Activated effector memory CD4-positive, alpha-beta T cell treated with Interleukin-2 at 50 U/mL for 16 hours (primary cell): ENCODE data around the gene SV2B.

Experiments
- DNase-seq: peaks from one replicate; pipeline ENCODE4 v3.0.0-alpha.2; 2020

Gene SV2B

DNA sequence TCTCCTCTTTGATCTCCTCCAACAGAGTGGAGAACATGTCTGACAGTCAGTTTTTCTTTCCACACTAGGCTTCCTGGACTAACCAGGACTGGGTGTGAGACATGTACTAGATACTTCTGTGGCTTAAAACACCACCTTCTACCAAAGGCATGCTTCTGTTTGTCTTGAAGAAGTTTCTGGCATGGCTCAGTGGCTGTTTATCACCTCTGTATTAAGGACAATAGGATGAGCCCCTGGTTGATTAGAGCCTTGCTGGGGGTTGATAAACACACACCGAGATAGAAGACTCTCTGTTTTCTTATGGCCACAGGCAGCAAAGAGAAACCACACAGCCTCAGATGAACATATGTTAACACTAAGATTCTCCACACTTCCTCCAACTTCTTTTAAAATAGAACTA is 40.5 kb downstream of the SV2B start:
- DNase-seq, result no peak

DNA sequence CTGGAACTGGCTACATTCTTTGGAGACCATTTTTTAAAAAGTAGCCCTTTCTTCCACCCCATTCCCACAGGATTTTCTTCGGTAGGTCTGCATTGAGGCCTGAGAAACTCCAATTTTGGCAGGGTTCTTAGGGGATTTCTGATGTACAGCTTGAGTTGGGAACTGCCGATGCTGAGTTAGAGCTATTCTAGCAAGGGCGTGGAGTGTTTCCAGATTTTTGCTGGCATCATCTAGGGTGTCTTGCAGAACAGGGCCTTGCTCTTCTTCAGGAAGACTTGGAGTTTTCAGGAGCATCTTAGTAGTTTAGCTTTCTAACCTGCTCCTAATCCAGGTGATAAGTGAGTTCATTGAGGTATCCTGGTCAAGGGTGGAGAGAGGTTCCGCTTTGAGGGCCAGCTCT is 41.0 kb downstream of the SV2B start:
- no peak for DNase-seq

- DNase-seq, result no peak
These were observed 42.2 kb downstream of the SV2B start for GRCh38 chr15:91142106-91142744.

- DNase-seq, result no peak
These were observed 42.9 kb downstream of the SV2B start for GRCh38 chr15:91142946-91143345.

DNA sequence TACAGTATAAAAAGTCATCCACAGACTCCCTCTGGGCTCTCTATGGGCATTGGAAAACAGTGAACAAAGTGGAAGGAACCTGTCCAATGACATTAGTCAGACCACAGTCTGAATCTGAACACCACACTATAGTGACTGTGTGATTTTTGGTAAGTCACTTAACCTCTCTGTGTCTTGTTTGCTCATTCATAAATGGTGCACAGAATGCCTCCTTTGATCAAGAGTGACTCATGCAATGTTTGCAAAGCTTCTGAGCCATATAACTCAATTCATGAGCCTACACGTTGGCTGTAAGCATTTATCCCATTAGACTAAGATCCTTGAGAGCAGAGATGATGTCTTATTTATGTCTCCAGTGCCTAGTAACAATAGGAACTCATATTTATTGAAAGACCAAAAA is 46.7 kb downstream of the SV2B start:
- no peak for DNase-seq

DNA sequence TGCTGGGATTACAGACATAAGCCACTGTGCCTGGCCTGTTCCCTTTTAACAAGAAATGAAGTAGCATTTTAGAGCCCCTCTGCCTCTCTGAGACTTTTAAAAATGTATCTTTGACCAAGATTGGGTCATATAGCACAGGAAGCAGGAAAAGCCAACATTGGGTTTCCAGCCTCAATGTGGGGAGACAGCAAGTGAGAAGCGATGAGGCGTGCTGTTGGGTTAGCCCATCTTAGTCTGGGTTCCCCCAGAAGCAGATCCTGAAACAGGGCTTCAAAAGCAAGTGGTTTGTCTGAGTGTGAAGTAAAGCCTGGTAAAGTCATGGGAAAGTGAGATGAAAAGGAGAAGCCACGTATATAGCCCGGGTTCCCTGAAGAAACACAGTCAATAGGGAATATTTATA is 48.2 kb downstream of the SV2B start:
- DNase-seq, result no peak

DNA sequence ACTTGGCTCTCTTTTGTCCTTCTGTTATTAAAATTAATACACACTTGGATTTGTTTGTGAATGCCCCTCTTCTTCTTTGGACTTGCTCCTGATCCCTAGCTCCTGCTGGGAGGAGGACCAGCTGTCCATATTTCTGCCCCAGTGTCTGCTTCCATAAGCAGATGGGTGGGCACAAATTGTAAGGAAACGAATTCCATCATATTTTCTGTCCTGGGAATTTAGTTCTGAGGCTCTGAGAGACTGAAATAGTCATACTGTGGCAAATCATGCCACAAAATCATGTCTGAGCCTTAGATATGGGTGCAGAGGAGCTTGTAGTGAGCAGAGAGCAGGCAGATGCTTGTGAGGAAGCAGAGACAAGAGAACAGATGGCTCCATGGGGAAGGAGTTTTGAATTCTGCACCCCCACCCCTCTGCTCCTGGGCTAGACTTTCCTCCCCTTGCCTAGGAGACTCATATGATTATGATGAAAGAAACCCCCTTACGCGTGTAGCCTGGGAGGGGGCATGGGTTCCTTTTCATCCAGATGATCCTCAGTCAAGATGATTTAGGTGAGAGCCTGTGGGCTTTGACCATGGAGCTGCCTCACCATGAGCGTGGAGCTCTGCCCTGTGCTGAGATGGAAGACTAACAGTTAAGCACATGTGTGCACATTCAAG is 50.6 kb downstream of the SV2B start:
- no peak for DNase-seq

DNA sequence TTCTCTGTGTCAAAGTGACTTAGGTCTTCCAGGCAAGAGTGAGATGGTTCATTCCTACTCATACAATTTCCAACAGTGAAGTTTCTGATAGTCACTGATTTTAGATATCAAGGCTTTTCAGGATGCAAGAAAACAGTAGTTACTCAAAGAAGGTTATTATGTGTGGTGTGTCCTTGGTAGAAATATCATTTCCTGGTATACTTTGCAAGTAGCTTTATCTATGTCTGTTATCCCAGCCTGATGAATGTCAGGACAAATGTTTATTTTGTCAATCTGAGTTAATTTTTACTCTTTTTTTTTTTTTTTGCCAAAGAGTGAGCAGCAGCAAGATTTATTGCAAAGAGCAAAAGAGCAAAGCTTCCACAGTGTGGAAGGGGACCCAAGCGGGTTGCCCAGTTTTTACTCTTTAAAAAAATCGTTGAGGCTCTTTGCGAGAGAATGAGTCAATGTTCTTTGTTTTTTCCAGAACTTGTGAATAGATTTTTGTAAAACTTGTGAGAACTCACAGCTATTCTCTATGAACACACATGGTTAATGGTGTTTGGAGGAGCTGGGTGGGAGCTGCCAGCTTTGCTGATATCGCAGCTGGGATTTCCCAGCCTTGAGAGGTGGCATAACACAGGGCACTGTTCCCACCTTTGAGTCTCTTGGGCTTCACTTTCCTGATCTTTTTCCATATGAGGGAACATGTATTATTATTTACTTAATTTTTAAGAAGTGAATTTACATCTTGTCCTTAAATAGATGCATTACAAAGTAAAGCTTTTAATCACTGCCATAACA is 51.9 kb downstream of the SV2B start:
- no peak for DNase-seq

- no peak for DNase-seq
These were observed 53.0 kb downstream of the SV2B start for GRCh38 chr15:91152896-91153581.

GRCh38 chr15:91153954-91154353 is 53.9 kb downstream of the SV2B start:
- DNase-seq, result no peak

DNA sequence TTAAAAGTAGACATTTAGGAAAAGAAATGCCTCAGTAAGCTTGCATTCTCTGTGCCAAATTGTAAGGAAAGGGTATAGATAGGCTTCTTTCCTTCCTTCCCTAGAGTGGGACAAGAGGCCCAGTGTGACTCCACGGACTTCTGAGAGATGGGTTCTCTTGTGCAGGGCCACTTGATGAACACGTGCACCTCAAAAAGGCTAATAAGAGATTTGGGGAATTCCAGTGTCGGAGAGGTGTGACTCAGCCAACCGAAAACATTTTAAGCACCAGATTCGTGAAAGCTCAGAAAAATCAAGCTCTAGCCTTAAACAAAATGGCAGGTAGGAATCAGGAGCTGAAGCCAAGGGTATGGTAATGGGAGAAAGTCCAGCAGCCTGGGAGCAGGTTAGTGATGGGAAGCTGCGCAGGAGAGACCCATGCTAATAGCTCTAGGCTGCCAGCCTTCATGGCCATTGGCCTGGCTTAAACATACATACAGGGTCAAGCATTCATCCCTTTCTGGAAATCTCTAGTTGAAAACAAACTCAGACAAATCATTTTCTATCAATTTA is 56.2 kb downstream of the SV2B start:
- no peak for DNase-seq

- DNase-seq, result no peak
These were observed 58.6 kb downstream of the SV2B start for GRCh38 chr15:91158415-91159394.

GRCh38 chr15:91165850-91166249 is 65.8 kb downstream of the SV2B start:
- no peak for DNase-seq

- DNase-seq, result no peak
These were observed 68.4 kb downstream of the SV2B start for GRCh38 chr15:91168457-91168856.

- DNase-seq, result no peak
These were observed 71.3 kb downstream of the SV2B start for GRCh38 chr15:91171334-91171733.

DNA sequence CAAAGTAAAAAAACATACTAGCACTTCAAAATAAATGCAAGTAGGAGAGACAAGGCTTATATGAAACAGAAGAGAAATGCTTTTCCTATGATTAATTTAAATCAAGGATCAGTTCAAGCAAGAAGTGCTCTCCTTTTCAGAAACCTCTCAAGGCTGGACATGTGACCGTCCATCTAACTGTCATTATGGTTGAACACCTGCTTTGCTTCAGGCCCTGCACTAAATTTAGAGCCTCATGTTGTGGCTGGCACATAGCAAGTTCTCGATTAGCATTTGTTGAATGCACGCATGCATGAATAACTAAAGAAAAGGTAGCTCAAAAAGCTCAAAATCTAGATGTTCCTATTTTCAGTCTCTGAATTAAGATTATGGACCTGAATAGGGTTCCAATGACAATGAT is 82.0 kb downstream of the SV2B start:
- no peak for DNase-seq

GRCh38 chr15:91183596-91183995 is 83.5 kb downstream of the SV2B start:
- DNase-seq, result no peak

DNA sequence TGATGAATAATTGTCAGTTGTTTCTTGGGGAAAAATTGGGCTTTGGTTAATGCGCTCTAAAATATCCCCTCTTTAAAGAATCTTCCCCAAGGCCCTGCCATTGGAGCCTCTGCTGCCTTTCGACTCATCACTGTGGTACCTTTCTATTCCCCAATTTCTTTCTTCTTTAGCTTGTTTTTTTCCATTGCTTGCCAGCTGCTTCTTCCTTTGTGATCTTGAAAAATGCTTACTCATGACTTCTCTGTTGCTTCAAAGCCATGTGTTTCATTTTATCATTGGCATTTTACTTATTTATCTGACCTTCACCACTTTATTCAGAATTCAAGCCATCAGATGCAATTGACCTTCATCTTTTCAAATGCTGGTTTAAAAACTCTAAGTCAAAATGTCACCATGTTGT is 84.4 kb downstream of the SV2B start:
- no peak for DNase-seq

DNA sequence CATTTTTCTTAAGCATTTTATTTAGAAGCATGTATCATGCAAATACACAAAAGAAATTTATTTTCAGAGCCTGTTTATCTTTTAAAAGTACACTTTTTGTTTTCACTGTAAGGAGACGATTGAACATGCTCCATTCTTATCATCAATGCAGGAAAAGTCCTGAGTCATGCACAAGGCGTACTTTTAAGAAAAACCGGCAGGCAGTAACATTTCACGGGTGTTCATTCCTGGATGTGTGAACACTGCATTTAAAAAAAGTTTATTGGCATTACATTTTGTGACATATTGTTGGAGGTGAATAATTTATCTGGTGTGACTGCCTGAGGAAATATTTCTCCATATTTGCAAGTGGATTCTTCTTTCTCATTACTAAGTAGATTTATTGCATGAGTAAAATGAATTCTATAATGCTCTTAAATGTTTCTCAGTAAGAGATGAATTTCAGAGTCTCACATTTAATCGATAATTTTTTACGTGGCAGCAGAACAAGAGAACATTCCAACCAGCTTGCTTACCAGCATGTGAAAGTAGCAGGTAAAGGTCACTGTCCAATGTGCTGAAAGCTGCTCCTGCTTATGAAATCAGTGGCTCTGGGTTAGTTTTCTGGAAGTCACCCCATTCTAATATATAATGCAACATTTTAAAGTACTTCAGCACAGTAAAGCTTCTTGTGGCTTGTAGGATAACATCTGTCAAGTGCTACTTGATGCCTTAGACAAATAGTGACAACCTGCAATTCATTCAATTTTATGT is 87.0 kb downstream of the SV2B start:
- no peak for DNase-seq

DNA sequence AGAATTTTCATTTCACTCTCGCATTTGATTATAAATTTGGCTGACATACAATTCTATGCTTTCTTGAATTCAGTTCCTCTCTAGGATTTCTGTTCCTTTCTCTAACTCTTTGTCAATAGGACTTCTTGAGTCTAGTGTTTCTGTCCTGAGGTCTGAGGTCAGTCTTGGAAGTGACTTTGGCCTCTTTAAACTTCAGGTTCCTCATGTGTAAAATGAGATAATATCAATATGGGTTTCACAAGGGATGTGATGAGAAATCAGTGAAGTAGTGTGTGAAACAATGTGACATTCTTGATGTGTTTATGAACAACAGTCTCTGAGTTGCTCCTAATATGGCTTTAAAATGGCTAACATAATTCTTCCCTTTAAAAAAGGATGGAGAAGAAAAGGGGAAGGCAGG is 92.2 kb downstream of the SV2B start:
- no peak for DNase-seq

- DNase-seq, result no peak
These were observed 92.8 kb downstream of the SV2B start for GRCh38 chr15:91192690-91193377.
